SU-DHL-6 (cell line): ENCODE measurements around the gene UCHL3.

ENCODE experiments used
- H2AFZ ChIP-seq: fragments of 200-600 bp; sonication (generic); 2 replicates; pipeline ENCODE4 v1.6.1; 2014; ENCODE audit warnings: low read depth, mild to moderate bottlenecking, moderate library complexity, mixed read lengths, antibody characterized with exemption, low read length; ENCODE audit not compliant: severe bottlenecking
- H3F3A ChIP-seq: fragments of 200-600 bp; shearing (Covaris generic); 2 replicates; pipeline ENCODE4 v1.6.0; 2016; ENCODE audit warnings: antibody characterized with exemption, mild to moderate bottlenecking; ENCODE audit not compliant: insufficient read depth
- H3K27ac ChIP-seq: fragments of 200-600 bp; sonication (generic); 2 replicates; pipeline ENCODE4 v1.5.1; 2016; ENCODE audit warnings: low read depth, mild to moderate bottlenecking, low read length, moderate library complexity, mixed read lengths
- H3K27me3 ChIP-seq: fragments of 200-600 bp; sonication (generic), shearing (Covaris generic); 2 replicates; pipeline ENCODE4 v1.6.0; 2014; ENCODE audit warnings: mild to moderate bottlenecking, low read length
- H3K36me3 ChIP-seq: fragments of 200-600 bp; sonication (generic); 2 replicates; pipeline ENCODE4 v1.6.1; 2014; ENCODE audit warnings: mild to moderate bottlenecking, low read length, mixed read lengths
- H3K4me2 ChIP-seq: fragments of 300-600, 200-600 bp; shearing (Covaris generic), sonication (generic); 2 replicates; pipeline ENCODE4 v1.6.0; 2014; ENCODE audit warnings: low read length, low read depth, mild to moderate bottlenecking; ENCODE audit not compliant: poor library complexity, severe bottlenecking
- H3K4me3 ChIP-seq: fragments of 200-600 bp; sonication (generic); 2 replicates; pipeline ENCODE4 v1.5.1; 2014; ENCODE audit warnings: antibody characterized with exemption, low read length, mild to moderate bottlenecking, mixed read lengths; ENCODE audit not compliant: insufficient read depth, poor library complexity, severe bottlenecking
- H3K79me2 ChIP-seq: fragments of 200-600 bp; sonication (generic); 2 replicates; pipeline ENCODE4 v1.6.1; 2014; ENCODE audit warnings: mild to moderate bottlenecking, low read length, moderate library complexity; ENCODE audit not compliant: insufficient read depth
- H3K9ac ChIP-seq: fragments of 200-600 bp; sonication (generic); 2 replicates; pipeline ENCODE4 v1.7.0; 2014; ENCODE audit warnings: mild to moderate bottlenecking, low read length
- H3K9me2 ChIP-seq: fragments of 200-600 bp; sonication (generic); replicated peaks from 2 replicates; pipeline ENCODE4 v1.6.1; 2014; ENCODE audit warnings: low read length; ENCODE audit not compliant: insufficient read depth
- H3K9me3 ChIP-seq: fragments of 200-600 bp; sonication (generic); 2 replicates; pipeline ENCODE4 v1.6.1; 2014; ENCODE audit warnings: low read length, mixed read lengths; ENCODE audit not compliant: insufficient read depth
- H4K20me1 ChIP-seq: fragments of 200-600 bp; sonication (generic); 2 replicates; pipeline ENCODE4 v1.6.1; 2014; ENCODE audit warnings: low read depth, mild to moderate bottlenecking, antibody characterized with exemption, low read length, moderate library complexity, mixed read lengths
- CTCF ChIP-seq: fragments of 200-600 bp; sonication (generic); IDR thresholded peaks from one replicate; pipeline ENCODE4 v1.5.1; 2017; ENCODE audit warnings: antibody characterized with exemption, mild to moderate bottlenecking, low read length, moderate library complexity; ENCODE audit not compliant: insufficient read depth, poor library complexity, severe bottlenecking
- EZH2phosphoT487 ChIP-seq: fragments of 200-600 bp; sonication (generic), shearing (Covaris generic); conservative IDR thresholded peaks from 2 replicates; pipeline ENCODE4 v1.6.1; 2018; ENCODE audit warnings: mild to moderate bottlenecking, antibody characterized with exemption, low read length, moderate library complexity, mixed read lengths

Gene UCHL3

GRCh38 chr13:75587679-75588078 is 38.1 kb downstream of the UCHL3 start:
- no peaks in the 10 kb centered on the region for H3K9me2 ChIP-seq
- 0 out of 2 replicates have a peak, but pooled peaks cover 8% of the 10 kb centered on the region for H3K79me2 ChIP-seq
- H3K4me2 ChIP-seq: no peak overlapping the region
- 0 out of 2 replicates have a peak, but pooled peaks cover 7% of the 10 kb centered on the region for H3K9me3 ChIP-seq
- H4K20me1 ChIP-seq: no peaks in the 10 kb centered on the region
- no peak overlapping the region for H3K9ac ChIP-seq
- H3K27me3 ChIP-seq: no peaks in the 10 kb centered on the region
- no peak overlapping the region for H3K27ac ChIP-seq
- peaks cover 45% of the 10 kb centered on the region for H3K36me3 ChIP-seq
- TF ChIP-seq CTCF: no peak
- TF ChIP-seq EZH2phosphoT487: no peak
- H3K4me3 ChIP-seq: no peak overlapping the region
- H3F3A ChIP-seq: peaks cover 11% of the 10 kb centered on the region; the same call in 1 of the 2 replicates
- H2AFZ ChIP-seq: no peak overlapping the region

GRCh38 chr13:75596657-75597182 is 47.1 kb downstream of the UCHL3 start:
- no peak for TF ChIP-seq CTCF
- no peak for TF ChIP-seq EZH2phosphoT487
- no peak overlapping the region for H3K4me2 ChIP-seq
- no peak overlapping the region for H3K9ac ChIP-seq
- H3K9me3 ChIP-seq: no peaks in the 10 kb centered on the region
- peaks cover 34% of the 10 kb centered on the region for H3K36me3 ChIP-seq
- H3K27me3 ChIP-seq: no peaks in the 10 kb centered on the region
- no peak overlapping the region for H3K27ac ChIP-seq
- no peaks in the 10 kb centered on the region for H3K9me2 ChIP-seq
- H3K79me2 ChIP-seq: no peaks in the 10 kb centered on the region
- no peak overlapping the region for H3K4me3 ChIP-seq
- H3F3A ChIP-seq: 0 out of 2 replicates have a peak, but pooled peaks cover 8% of the 10 kb centered on the region
- no peak overlapping the region for H2AFZ ChIP-seq
- H4K20me1 ChIP-seq: no peaks in the 10 kb centered on the region; the same call in 1 of the 2 replicates

- peaks cover 16% of the 10 kb centered on the region; the same call in 1 of the 2 replicates for H3K36me3 ChIP-seq
- H2AFZ ChIP-seq: no peak overlapping the region
- no peaks in the 10 kb centered on the region for H3K9me2 ChIP-seq
- no peaks in the 10 kb centered on the region for H3K27me3 ChIP-seq
- no peak overlapping the region for H3K27ac ChIP-seq
- H3K9me3 ChIP-seq: no peaks in the 10 kb centered on the region
- no peak overlapping the region for H3K9ac ChIP-seq
- no peak for TF ChIP-seq EZH2phosphoT487
- TF ChIP-seq CTCF: no peak
- H3K4me3 ChIP-seq: no peak overlapping the region
- H3K4me2 ChIP-seq: no peak overlapping the region
- H3K79me2 ChIP-seq: no peaks in the 10 kb centered on the region
- H3F3A ChIP-seq: no peaks in the 10 kb centered on the region
- no peaks in the 10 kb centered on the region for H4K20me1 ChIP-seq
Measured at GRCh38 chr13:75600371-75600770, 50.8 kb downstream of the UCHL3 start.
